NCI-H748 (cell line): ENCODE data around the gene IWS1.
A peak's percentile ranks its signal among the peaks of the same experiment; 100 is the strongest.

ENCODE experiments used
- DNase-seq: peaks from one replicate; lab custom pipeline; 2025; ENCODE audit not compliant: unreplicated experiment; lab: John Stamatoyannopoulos, UW

IWS1 gene

DNA sequence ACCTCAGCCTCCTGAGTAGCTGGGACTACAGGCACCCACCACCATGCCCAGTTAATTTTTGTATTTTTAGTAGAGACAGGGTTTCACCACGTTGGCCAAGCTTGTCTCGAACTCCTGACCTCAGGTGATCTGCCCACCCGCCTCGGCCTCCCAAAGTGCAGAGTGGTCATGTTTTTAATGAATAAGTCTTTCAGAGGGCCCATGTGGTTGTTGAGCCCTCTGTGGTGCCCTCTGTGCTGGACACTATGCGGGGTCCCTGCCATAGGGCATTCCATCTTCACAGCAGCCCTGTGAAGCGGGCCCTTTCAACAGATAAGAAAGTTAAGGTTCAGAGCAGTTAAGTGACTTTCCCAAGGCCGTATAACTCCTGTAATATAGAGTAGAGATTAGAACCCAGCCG lies 35.1 kb upstream of the IWS1 start:
- DNase-seq: no peak

DNA sequence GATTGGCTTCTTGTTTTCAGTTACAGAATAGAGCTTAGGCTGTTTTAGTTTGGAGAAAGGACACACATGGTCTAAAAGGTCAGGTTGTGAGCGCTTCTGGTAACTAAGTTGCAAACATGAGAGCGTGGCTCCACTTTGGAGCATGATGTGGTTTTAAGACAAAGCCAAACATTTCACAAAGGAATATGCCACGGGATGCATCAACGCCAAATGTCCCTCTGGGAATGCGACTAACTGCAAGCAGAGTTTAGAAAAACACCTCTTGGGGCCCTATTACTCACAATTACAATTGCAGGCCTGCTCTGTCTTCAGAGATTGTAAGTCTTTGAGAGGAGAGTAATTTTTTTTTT lies 34.6 kb upstream of the IWS1 start:
- no peak for DNase-seq

DNA sequence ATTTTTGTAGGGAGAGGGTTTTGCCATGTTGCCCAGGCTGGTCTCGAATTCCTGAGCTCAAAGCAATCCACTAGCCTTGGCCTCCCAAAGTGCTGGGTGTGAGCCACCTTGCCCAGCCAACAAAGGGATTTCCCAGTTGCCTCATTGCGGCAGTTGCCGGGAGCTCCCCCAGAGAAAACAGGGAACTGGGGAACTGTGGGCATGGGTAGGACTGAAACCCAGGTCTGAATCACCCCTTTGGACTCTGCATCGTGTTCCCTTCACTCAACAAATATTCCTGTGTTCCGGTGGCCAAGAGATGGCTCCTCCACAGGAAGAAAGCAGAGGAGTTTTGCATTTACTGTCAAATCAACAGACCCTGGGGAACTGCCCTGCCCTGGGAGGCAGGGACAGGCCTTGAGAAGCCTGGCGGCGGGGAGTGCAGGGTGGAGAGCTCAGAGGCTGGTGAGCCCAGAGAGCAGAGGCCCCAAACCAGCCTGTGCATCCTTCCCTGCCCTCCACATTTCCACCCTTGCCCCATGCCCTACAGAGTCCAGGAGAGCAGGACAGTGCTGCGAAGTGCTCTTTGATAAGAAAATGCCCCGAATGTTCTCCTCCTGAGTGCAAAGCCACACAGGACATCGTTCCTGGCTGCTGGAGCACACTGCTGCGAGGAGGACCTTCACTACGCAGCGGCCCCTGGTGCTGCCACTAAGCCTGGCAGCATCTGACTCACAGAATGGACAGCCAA lies 34.1 kb upstream of the IWS1 start:
- no peak for DNase-seq

DNA sequence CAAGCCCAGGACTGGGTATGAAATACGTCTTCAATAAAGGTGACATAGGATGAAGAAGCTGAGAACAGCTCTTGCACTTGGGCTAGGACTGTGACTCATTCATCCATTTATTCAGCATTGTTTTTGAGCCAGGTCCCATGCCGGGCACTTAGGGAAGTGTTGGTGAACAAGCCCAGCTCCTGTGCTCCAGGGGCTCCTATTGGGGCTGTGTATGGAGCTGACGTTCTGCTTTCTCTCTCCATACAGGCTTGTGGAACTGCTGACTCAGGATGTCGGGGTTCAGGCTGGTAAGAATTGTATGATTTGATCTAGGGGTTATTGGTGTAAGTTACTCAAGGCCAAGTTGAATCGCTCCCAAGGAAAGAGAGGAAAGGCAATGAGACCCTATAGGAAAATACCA lies 33.2 kb upstream of the IWS1 start:
- no peak for DNase-seq

DNA sequence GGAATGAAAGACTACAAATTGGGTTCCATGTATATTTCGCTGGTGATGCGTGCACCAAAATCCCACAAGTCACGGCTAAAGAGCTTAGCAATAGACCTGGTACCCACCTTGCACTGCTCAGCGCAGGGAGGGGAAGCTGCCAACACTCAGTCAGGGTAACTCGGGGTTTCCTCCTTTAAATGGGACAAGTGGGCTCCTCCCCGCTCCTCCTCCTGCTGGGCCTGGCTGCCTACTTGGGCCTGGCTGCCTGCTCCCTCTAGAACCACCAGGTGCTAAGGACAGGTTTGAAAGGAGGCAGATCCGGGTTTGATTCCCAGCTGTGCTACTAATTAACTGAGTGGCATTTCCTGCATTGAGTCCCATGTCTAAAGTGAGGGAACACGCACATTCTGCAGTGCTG lies 32.6 kb upstream of the IWS1 start:
- DNase-seq: no peak

DNA sequence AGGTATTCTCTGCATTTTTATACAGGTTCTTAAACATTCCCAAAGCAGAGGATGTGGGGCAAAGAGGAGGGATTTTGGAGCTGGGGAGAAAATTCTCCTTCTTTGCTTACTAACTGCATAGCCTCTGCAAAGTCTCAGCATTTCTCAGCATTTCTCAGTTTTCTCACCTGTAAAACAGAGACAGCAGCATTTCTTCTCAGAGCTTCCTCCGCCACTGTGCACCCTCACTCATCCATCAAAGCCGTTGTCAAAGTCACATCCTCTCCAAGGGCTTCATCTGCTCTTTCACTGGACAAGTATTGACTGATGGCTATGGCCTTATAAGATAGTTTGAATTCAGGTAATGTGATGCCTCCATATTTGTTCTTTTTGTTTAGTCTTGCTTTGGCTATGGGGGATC lies 26.6 kb upstream of the IWS1 start:
- no peak for DNase-seq

DNA sequence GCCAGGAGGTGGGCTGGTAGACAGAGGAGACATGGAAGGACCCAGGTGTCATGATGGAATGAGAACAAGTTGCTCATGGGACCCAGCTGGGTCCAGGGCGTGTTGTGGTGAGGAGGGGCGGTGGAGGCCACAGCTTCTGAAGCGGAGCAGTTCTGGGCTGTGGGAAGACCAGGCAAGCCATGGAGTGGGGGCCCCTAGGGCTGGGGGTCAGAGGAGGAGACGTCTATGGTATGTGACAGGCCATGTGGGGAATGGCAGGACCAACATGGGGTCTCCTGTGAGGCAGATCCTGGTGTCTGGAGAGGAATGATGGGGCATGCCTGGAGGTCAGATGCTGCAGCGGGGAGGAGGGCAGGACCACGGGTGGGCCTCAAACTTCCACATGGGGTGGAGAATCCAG lies 26.0 kb upstream of the IWS1 start:
- DNase-seq: no peak

DNA sequence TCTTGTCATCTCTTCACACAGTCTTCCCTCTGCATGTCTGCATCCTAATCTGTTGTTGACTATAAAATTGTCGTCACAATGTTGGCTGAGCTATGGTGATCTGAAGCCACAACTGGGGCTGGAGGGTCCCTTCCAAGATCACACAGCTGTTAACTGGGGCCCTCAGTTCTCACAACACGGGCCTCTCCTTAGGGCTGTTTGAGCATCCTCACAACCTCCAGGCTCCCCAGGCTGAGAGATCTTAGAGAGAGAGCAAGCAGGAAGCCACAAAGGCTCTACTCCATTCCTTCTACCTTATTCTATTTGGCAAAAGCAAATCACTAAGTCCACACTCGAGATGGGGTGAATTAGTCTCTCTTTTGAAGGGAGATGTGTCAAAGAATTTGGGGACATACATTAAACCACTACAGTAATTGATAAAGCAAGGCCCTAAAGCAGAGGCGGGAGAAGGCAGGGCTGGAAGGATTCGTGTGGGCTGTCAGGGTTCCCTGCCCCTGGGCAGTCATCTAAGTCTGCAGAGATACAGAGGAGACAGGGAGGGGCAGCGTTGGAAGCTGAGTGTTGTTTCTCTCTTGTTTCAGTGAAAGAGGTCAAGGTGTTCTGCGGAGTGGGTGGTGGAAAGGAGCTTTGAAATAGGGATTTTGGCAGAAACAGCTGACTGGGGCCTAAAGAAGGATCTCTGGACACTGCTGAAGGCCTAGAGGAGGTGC lies 25.1 kb upstream of the IWS1 start:
- no peak for DNase-seq

DNA sequence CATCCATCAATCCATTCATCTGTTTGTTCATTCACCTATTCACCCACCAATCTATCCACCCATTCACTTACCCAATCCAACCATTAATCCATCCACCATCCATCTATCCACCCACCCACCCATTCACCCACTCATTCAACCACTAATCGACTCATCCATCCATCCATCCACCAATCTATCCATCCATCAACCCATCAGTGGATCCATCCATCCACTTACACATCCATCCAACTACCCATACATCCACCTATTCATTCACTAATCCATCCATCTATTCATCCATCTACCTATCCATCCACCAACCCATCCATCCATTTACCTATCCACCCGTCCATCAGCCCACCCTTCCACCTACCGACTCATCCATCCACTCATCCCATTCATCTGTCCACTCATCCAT lies 20.5 kb upstream of the IWS1 start:
- DNase-seq: no peak

DNA sequence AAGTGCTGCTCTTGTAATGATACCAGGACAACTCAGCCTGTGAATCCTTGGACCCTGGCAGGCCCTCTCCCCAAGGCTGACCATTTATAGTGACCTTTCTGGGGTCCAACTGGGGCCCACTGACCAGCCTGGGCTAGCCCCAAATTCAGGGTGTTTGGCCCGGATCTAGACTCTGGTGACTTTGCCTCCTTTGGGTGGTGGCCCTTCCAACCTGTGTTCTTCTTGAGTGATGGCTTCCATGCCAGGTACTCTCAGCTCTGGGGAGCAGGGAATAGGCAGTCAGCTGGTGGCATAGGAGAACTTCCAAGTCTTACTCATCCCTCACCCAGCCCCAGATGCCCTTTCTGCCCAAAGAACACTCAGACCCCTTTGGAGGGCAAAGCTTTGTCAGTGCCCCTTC lies 19.5 kb upstream of the IWS1 start:
- DNase-seq: no peak

DNA sequence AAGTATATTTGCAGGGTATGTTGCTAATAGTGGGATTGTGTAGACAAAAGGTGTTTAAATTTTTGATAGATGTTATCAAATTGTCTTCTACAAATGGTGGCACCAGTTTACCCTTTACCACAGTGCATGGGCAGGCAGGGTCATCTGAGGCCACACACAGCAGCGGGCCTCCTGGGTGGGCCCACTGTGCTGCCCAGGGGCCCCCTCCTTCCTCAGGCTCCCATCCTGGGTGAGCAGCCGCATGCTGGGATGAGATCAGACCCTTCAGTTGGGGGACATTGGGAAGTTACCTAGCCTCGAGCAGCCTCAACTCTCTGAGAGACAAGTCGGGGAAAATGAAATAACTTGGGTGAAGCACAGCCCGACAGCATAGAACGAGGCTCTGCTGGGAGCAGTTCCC lies 18.9 kb upstream of the IWS1 start:
- no peak for DNase-seq

DNA sequence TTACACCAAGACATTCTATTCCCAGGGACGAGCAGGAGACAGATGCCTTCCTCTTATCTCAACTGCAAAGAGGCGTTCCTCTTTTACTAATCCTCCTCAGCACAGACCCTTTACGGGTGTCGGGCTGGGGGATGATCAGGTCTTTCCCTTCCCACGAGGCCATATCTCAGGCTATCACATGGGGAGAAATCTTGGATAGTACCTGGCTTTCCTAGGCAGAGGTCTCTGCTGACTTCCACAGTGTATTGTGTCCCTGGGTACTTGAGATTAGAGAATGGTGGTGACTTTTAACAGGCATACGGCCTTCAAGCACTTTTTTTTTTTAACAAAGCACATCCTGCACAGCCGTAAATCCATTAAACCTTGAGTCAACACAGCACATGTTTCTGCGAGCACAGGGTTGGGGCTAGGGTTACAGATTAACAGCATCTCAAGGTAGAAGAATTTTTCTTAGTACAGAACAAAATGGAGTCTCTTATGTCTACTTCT lies 16.8 kb upstream of the IWS1 start:
- peak; percentile 9 for DNase-seq

DNA sequence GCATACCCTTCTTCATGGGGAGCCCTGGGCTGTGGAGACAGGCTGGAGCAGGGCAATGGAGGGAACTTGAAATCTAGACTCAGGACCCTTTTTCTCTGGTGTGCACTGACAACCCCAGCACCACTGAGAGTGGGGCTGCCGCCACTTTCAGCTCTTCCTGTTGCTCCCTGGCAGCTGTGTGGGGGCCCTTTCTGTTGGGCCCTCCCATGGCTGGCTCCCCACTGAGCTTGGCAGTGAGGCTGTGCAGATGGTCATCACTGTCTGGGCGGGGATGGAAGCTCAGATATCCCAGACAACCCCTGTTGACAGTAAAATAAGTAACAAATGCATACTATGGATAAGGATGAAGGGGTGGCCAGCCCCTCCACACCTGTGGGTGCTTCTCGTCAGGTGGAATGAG lies 15.9 kb upstream of the IWS1 start:
- DNase-seq: no peak

DNA sequence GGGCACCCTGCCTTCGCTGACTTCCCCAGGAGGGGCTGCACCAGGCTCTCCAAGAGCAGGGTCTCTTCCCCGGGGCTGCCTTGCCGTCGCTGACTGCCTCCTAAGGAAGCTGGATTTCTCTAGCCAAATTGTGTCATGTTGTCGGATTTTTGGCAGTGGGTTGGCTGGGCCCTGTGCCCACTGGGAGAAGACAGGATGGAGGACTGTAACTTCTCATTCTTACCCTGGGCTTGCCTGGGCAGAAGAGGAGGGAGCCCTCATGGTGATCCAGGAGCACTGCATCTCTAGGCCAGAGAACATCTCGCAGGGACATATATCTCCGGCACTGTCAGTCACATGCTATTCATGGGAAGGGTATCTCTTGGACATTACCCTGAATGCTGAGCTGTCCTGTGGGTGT lies 15.5 kb upstream of the IWS1 start:
- DNase-seq: no peak

DNA sequence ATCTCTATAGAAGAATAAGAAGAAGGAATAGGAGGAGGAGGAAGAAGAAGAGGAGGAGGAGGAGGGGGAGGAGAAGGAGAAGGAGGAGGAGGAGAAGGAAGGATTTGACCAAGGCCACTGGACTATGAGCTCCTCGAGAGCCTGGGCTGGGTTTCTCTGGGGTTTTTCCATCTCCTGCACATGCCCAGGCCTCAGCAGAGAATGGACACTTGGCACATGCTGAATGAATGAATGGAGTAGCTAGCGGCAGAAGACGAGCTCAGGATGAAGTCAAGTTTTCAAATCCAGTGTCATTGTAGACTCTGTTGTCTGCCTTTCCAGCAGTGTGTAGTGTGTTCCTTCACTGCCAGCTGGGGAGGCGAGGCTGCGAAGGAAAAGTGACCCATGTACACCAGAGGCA lies 11.4 kb upstream of the IWS1 start:
- no peak for DNase-seq

DNA sequence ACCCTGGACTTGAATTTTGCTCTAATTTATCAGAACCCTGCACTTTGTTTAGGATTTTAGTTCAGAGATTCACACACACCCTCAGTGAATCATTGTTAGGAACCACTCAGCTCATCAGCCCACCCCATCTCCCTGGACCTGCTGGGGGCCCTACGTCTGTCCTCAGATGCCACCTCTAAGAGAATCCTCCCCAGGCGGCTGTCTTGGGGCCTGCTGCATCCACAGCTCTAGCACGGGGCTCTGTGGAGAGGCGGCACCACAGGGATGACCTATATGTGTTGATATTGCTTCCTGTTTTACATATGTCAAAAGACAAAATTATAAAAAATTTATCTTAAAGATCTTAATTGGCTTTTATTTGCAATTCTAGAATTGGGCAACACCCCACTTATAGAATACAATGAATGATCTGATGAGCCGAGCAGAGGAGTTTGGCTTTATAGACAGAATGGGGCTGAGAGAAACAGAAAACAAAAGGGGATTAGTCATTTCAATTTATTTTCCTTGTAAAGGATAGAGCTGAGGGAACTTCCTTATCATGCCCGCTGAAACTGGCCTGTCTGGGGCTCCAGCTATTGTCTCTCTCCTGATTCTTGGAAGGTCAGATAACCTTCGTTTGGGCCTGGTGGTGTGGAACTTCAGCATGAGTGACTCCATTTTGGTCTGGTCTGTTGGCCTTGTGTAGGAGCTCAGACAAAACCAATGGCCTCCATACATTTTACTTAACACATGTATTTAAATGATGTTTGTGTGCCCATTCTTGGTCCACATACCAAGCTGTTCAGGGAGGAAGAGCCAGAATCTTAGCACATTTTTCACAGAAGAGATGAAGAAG lies 10.6 kb upstream of the IWS1 start:
- no peak for DNase-seq

DNA sequence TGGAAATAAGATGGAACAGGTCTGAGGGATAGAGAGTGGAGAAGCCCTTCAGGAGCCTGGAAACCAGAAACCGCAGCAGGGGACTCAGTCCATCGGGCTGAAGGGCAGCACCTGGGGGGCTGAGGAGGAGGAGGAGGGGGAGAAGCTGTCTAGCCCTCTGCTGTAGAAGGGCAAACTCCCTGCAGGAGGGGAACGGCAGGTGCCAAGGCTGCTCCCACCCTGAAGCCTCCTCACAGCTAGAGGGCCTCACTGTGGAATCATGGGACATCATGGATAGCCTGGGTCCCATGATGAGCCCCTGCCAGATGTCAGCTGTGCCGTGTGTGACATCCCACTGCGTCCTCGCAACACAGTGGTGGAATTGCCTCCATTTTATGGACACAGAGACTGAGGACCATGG lies 9.6 kb upstream of the IWS1 start:
- no peak for DNase-seq

DNA sequence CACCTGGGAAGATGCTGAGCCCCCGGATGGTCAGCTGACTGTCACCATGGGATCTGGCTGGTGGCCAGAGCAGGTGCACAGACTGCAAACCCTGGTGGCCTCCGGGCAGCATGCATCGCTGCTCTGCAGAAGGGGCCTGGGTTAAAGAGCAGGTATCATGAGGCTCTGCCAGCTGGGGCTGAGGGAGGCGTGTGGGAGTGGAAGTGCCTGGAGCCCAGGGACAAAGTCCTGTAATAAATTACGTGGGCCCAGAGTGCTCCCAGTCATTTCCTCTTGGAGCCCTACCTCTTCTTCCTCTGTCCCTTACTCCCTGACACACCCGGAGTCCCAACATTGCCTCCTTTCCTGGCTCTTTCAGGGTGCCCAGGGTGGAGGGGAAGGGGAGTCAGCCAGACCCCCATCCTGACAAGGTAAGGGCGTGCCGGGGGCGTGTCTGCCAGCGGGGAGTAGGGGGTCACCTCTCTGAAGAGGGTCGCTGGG lies 9.2 kb upstream of the IWS1 start, which contains the start of gene MYO7B:
MYO7B (plus strand) TSS at position 262 of the 480 bp plus-strand sequence. CDS start 24,040 bp downstream, outside the sequence.
- peak; percentile 56 for DNase-seq

DNA sequence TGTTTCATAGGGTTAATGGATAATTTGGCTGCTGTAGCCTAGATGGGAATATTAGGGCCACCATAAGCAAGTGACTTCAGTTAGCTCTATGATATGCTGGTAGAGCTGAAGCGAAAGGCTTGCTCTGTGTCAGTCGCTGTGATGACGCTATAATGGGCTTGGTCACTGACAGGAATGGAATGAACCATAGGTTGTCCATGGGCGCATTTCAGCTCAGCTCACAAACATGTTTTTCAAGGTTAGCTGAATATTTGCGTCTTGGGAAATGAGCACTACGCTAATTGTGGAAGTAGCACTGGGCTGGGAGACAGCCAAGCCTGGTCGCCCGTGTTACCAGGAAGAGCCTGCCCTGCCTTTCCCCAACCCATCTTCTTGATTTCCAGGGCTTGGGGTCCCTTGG lies 6.0 kb upstream of the IWS1 start:
- no peak for DNase-seq

DNA sequence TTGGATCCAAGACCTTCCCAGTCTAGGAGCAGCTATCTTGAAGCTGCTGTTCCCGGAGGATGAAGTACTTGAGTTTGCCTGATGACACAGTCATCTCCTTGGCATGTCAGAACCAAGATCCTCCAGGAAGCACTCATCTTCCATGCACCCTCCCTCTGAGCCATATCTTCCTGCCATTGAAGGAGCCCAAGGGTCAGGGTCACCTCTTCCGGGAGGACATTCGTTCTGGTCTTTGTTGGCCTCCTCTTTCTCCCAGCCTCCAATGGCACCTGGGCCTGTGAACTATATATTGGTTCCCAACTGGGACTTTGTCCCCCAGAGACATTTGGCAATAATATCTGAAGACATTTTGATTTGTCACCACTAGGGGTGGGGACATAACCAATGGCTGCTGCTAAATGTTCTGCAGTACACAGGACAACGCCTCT lies 4.9 kb upstream of the IWS1 start:
- no peak for DNase-seq

DNA sequence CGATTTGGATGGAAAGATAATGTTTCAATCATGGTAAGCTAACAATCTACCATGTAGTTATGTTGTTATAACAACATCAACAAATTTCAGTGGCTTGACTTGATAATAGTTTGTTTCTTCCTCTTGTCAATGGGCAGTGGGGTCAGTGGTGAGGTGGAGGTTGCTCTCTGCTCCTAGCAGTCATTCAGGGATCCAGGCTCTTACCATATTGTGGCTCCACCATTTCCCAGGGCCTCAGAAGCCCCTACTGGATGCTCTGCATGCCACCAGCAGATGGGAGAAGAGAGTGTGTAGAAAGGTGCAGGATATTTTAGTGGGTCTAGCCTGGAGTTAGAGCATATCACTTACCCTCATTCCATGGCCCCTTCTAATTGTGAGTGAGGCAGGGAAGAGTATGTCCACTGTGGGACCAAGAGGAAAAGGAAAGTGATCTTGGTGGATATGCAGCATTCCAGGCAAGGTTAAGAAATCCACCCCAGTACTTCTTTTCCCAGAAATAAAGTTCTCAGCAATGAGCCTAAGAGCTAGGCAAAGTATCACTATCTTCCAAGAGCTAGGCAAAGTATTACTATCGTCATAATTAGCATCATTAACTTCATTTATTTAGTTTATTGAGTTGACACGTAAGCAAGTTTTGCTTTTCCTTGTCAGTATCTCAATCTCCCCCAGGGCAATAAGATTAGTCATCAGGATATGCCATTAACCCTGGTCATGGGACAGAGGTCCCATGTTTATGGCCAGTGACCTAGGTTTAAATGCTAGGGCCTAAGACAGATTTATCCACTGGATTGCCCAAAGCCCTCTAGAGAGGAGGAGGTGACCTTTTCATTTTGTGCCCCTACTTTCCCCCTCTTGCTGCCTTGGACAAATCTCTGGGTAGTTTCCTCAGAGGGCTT lies 4.2 kb upstream of the IWS1 start:
- DNase-seq: no peak
